C4-2B (cell line): ENCODE data around the gene ARL2BP.

Source experiments
- CTCF ChIP-seq: fragments of 450-650 bp; conservative IDR thresholded peaks from 2 replicates; pipeline ENCODE4 v1.5.1; 2017; ENCODE audit warnings: mild to moderate bottlenecking
- ZFX ChIP-seq: fragments of 450-650 bp; IDR thresholded peaks from 2 replicates; pipeline ENCODE4 v1.6.1; 2017

DNA sequence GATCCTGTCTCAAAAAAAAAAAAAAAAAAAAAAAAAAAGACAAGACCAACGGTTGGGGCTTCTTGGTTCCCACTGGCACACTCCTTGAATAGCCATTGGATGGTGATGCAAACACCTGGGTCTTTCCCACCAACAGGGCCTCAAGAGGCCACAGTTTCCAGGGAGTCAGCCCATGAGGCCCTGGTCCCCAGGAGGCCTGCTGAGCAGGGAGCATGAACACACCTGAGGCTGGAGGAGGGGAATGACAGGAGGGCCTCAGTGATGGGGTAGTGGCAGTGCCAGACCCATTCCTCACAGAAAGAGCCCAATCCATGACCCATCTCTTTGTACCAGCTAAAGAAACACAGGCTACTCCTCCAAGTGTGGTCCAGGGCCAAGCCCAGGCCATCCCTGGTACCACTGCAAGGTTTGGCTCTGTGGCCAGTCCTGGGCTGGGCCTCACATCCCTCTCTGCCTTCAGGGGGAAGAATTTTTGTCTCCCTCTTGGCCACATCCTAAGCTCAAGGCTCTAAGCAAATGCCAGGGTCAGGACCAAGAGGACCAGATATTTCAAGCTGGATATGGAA, 13.9 kb downstream of the ARL2BP start:
- no peak for TF ChIP-seq CTCF
- no peak for TF ChIP-seq ZFX
